HG03565 (cell line): ENCODE data around the gene ZNF835.

Source experiments
- ATAC-seq: cut with Tn5 transposase; IDR thresholded peaks from one replicate; pipeline ENCODE4 v1.9.1; 2021; ENCODE audit warnings: mild to moderate bottlenecking, moderate library complexity; ENCODE audit not compliant: unreplicated experiment

ZNF835 gene

DNA sequence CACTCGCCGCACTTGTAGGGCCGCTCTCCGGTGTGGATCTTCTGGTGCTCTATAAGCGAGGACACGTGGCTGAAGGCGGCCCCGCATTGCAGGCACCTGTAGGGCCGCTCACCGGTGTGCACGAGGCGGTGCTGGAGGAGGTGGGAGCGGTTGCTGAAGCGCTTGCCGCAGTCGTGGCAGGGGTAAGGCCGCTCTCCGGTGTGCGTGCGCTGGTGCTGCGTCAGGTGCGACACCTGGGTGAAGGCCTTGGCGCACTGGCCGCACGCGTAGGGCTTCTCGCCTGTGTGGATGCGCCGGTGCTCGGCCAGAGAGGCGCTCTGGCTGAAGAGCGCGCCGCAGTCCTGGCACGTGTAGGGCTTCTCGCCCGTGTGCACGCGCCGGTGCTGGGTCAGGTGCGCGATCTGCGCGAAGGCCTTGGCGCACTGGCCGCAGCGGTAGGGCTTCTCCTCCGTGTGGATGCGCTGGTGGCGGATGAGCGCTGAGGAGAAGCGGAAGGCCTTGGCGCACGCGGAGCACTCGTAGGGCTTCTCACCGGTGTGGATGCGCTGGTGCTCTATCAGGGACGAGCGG lies 7.5 kb downstream of the ZNF835 start:
- ATAC-seq = no peak

DNA sequence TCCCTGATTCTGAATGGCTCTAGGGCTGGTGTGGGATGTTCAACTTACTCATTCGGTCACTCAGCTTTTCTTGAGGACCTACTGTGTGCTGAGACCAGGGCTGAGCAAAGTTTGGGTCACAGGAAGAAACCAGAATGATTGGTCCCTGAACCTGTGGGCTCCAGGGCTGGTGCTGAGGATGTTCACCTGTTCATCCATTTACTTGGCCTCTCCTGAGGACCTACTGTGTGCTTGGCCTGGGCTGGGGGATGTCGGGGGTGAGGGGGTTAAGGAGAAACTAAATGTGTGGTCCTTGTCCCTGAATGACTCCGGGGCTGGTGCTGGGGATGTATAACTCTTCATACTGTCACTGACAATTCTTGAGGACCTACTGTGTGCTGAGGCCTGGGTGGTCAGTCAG lies 10.3 kb downstream of the ZNF835 start:
- ATAC-seq = no peak

DNA sequence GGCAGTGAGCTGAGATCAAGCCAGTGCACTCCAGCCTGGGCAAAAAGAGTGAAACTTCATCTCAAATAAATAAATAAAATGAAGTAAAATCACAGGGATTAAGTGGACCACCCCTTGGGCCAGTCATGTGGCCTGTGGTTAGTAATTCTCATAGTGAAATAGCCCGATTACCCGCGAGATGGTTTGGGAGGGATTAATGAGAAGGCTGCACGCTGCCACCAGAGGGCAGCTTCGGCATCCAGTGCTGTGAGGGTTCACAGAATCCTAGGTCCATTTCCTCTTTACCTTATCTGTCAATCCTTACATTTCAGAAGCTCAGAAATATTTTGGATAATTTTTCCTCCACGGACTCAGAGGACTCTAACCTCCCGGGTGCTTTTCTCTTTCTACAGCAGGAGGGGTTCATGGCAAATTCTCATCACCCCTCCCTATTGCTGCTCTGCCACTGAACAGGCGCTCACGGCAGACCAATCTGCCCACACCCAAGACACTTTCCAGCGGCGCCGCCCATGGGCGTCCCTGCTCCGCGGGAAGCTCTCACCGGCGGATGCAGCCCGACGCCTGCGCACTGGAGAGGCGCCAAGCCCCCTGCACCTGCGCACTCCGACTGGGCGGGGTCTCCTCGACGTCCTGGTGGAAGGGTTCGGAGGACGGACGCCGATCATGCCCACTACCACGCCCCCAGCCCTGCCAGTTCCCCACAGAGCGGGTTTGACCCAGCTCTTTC lies 11.0 kb downstream of the ZNF835 start:
- no peak for ATAC-seq

DNA sequence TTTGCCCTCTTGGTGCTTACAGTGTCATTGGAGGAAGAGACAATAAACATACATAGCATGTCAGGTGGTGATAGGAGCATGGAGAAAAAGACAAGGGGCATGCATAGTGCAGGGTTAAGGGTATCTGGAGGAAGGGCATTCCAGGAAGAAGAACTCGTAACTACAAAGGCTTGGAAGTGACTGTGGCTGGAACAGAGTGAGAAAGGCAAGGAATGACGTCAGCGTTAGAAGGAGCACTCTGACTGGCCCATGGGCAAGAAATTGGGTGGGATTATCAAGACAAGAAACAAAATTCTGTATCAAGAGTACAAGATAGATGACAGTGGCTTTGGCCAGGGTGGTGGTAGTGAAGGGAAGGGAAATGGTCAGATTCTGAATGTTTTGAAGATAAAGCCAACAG lies 17.4 kb downstream of the ZNF835 start:
- ATAC-seq = no peak

DNA sequence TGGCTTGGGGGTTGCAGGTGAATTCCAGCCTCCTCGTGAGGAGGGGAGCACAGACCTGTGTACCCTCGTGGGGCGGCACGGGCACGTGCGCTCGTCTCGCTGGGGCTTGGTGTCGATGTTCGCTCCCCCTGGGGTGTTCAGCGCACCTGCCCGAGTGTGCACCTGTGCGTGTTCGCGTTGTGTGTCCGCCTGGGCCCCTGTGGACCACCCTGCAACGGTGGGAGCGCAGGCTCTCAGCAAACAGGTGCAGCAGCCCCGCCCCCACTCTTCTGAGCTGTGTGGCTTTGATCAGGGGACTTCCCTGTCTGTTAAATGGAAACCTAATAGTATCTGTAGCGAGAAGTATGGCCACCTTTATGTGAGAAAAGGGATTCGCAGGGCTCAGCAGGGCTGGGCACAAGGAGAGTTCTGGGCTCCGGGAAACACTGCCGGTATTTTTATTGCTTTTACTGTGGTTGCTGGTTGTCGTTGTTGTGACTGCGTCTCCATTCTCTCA lies 28.0 kb downstream of the ZNF835 start:
- ATAC-seq = no peak

- ATAC-seq = no peak
These were observed 28.7 kb downstream of the ZNF835 start, which contains the start of gene SMIM17 for GRCh38 chr19:56642711-56643459. SMIM17 (plus strand) TSS chr19:56643159; CDS start chr19:56645668, 2,509 bp downstream.

DNA sequence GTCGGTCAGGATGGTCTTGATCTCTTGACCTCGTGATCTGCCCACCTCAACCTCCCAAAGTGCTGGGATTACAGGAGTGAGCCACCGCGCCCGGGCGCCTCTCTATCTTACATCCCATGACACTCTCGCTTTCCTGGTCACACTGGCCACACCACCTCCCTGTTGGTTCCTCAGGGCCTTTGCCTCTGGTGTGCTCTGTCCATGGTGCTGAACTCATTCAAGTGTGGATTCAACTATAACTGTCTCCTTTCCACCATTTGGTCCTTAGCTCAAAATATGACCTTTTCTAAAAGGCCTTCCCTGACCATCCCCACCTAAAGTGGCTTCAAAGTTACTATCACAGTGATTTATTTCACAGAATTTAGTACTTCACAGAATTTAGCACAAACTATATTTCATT lies 32.3 kb downstream of the ZNF835 start:
- no peak for ATAC-seq

DNA sequence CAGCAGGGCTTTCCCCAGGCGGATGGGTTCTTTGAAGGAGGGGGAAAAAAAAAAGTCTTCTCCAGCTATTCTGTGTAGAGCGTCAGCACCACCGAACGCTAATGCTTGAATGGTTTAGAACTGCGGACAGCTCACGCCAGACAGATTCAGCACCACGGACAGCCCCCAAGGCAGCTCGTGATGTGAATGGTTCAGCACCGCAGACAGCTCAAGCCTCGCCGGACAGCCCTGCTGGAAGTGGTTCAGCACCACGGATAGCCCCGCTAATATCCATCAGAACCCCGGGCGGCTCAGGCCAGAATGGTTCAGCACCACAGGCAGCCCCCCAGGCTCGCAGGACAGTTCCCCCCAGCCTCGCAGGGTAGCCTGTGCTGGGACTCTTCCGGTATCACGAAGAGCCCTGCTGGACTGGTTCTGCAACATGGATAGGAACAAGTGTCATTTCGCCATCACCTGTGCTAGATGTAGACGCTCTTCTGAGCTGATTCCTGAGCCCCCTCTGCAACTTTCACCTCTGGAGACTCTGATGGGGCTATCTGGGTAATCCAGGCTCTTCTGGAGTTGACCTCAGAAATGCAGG lies 33.5 kb downstream of the ZNF835 start:
- ATAC-seq = no peak

- ATAC-seq = no peak
These were observed 38.5 kb downstream of the ZNF835 start for GRCh38 chr19:56633021-56633420.

- no peak for ATAC-seq
These were observed 45.8 kb downstream of the ZNF835 start for GRCh38 chr19:56625708-56626107.

GRCh38 chr19:56623006-56623405 lies 48.6 kb downstream of the ZNF835 start:
- ATAC-seq = no peak

- no peak for ATAC-seq
These were observed 49.2 kb downstream of the ZNF835 start for GRCh38 chr19:56622374-56622773.

- ATAC-seq = no peak
These were observed 52.4 kb downstream of the ZNF835 start for GRCh38 chr19:56619121-56619520.

DNA sequence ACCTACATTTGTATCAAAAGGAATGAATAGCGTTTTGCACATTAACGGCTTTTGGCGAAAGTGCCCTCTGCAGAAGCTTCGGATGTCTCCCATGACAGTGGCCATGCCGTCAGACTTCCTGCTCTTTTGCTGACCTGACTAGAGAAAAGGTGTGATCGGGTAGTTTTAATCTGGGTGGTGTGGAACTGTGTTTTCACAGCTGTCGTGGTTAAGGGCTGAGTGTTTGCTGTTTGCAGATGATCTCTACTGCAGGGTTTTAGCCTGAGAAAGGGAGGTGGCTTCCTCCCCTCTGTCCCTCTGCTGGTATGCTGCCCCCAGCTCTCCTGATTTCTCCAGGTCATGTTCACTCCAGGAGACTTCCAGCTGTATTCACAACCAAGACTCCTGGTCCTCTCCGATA lies 54.0 kb downstream of the ZNF835 start:
- no peak for ATAC-seq

- no peak for ATAC-seq
These were observed 57.9 kb downstream of the ZNF835 start for GRCh38 chr19:56613639-56614038.

DNA sequence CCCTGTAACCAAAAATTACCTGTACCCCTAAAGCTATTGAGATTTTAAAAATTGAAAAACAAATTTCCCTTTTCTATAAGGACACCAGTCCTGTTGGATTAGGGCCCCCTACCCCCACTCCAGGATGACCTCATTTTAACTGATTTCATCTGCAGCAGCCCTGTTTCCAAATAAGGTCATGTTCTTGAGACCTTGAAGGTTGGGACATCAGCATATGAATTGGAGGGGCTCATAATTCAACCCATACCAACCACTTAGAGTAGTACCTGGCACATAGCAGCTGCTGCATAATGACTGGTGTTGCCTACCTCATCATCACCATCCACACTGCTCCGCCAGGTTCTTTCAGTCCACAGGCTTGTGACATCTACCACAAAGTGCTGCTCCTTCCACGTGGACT lies 58.8 kb downstream of the ZNF835 start:
- ATAC-seq = no peak
